Suppressor macrophage treated with lipopolysaccharide for 4 hours (primary cell): ENCODE results near the gene SMAD7.

Source experiments
- DNase-seq: peaks from one replicate; pipeline ENCODE4 v3.0.0-alpha.2; 2020

Gene SMAD7, protein sequence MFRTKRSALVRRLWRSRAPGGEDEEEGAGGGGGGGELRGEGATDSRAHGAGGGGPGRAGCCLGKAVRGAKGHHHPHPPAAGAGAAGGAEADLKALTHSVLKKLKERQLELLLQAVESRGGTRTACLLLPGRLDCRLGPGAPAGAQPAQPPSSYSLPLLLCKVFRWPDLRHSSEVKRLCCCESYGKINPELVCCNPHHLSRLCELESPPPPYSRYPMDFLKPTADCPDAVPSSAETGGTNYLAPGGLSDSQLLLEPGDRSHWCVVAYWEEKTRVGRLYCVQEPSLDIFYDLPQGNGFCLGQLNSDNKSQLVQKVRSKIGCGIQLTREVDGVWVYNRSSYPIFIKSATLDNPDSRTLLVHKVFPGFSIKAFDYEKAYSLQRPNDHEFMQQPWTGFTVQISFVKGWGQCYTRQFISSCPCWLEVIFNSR

DNA sequence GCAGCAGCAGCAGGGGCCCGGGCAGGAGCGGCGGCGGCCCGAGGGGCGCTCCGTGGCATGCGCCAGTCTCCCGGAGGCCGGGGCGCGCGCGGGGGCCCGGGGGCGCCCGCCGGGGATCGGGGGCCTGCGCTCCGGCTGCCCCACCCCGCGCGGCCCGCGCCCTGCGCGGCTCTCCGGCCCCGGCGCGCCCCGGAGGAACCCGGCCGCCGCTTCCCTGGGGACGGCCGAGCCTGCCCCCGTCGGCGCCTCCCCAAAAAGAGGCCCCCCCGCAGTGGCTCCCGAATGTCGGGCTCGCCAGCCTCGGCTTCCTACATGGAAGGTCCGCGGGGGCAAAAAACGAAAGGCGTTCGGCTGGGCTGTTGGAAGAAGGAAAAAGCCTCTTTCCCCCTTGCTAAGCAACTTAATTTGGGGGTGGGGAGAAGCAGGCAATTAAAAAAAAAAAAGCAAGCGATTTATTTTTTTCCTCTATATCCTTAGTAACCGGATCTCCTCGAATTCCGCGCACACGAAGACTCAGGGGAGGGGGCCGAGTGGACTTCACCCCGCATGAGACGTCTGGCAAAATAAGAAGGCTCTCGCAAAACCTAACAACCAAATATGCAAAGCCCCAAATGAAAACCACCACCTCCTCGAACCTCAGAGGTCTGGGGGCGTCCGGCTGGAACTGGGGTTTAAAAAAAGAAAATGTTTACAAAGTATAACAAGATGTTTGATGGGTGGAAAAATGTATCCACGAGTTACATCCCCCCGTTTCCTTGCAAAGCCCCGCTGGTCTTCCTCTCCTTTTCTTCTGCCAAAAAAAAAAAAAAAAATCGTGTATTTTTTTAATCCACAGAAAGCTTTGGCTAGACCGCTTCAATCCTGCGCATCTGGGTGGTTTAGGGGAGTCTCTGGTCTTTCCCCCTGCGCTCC, at the start of gene SMAD7:
SMAD7 (minus strand) TSS at position 430 of the 912 bp plus-strand sequence. CDS start 541 bp downstream, outside the sequence.
- DNase-seq = no peak

DNA sequence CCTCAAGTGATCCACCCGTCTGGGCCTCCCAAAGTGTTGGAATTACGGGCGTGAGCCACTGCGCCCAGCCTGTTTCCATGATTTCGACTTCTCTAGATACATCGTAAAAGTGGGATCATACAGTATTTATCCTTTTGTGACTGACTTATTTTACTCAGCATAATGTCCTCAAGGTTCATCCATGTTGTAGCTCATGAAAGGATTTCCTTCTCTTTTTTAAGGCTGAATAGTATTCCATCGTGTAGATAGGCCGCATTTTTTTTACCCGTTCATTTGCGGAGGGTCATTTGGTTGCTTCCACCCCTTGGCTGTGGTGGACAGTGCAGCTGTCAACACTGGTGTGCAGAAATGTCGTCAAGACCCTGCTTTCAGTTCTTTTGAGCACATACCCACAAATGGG, 48.8 kb upstream of the SMAD7 start:
- DNase-seq = no peak

DNA sequence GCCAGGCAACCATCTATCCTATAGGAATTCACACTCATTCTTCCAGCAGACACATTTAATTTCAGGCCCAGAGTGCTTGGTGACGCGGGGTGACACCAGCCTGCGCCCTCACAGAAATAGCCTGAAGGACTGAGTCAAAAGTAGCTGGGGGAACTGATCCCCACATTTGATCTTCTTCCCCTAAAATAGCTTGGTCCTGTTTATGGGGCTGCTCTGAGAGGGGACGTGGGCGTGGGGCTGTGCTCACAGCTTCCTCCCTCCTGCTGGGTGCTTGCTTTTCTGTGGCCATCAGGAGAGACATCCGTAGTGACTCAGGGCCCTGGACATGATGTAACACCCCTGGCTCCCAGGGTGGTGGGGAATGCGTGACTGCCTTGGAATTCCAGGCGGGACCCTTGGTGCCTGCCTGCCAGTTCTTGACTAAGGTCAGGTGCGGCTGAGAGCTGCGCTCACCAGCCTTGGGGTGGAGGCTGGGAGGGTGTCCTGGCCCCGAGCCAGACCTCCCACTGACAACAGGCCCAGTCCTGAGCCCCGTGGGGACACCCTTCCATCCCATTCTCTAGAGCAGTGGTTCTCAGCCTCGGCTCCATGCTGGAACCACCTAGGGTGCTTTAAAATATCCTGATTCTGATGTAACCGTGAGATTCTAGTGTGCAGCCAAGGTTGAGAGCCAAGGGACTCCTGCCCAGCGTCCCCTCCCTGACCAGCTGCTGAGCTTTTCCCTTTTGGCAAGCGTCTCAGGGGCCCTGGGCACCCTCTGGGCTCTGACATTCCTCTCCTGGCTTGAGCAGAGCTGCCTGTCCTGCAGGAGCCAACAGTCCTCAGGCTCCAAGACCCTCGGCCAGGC, 47.4 kb upstream of the SMAD7 start:
- DNase-seq = peak; percentile 92

DNA sequence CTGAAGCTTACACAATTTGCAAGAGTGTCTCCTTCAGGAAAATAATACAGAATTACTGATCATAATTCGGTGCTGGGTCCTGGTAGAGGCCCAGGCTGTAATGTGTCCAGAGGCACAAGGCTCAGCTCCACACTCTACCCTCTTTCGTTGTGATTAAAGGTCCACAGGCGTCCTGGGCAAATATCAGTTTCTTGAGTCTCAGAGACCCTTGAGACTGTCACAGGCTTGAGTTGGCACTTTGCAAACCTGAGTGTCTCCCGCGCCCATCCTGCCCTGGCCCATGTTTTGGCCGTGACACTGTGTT, 46.9 kb upstream of the SMAD7 start:
- DNase-seq = no peak

DNA sequence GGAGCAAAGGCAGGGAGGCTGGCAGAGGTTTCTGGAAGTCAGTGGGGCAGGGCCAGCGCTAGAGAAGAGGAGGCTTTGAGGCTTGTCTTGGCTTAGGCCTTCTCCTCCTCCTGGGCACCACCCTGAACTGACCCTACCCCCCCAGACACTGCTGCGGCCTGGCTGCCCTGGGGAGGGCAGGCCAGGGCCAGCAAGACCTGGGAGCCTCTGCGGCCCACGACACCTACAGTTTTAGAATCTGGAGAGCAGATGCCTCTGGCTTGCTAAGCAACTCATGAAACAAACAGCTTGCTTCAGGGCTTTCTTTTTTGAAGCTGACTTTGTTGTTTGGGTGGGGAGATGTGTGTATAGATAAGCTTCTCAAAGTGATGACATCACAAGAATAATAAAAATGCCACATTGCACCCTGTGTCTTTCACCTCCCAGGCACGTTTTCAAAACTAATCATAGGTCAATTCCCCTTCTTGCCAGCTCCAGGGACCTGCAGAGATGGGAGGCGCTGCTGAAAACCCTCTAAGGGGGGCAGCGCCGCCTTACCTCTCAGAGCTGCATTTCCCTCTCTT, 46.2 kb upstream of the SMAD7 start:
- no peak for DNase-seq

DNA sequence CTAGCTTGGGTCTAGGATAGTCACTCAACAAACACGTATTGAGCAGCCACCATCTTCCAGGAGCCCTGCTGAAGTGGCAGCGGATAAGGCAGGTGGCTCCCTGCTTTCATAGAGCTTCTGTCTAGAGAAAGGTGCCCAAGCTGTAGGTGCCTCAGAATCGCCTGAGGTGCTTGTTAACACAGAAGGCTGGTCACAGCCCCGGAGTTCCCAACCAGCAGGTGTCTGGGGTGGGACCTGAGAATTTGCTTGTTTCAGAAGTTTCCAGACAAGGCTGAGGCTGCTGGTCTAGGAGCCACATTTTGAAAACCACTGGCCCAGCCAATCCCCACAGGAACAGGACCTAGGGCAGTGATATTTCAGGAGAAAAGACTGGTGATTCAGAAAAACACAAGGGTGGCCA, 45.3 kb upstream of the SMAD7 start:
- no peak for DNase-seq

DNA sequence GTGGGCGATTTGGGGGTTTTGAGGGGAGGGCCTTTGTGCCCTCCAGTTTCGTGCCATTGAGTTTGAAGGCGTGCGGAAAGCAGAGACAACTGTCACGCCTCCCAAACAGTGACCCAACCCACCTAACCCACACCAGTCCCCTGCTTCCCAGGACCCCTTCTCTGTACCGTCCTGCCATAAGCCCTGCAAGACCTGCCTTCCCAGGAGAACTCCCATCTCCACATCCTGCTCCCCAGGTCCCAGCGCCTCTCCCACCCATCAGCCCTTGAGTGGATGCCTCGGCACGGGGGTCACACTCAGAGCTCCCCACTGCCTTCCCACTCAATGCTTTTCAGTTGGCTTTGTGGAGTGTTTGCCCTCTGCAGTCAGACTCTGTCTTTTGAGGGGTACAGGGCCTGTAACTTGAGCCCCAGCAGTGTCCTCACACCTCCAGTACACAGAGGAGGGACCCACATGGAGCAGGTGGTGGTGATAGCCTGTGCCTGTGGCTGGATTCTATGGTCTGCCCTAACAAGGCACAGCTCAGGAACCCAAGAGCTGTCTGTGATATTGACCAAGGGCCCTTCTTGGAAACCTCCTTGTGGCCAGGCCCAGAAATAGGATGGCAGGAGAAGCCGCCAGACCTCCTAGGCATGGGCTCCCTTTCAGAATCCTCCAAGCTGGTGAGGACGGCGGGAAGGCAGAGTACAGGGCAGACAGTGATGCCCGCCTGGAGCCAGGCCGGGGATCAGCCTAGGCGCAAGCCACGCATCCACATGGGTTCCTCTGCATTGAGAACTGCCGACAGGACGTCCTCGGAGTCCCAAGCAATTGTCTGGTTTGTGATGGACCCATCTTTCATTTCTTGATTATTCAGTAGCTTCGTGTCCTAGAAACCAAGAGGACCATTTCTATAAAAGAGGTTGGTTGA, 44.4 kb upstream of the SMAD7 start:
- no peak for DNase-seq

DNA sequence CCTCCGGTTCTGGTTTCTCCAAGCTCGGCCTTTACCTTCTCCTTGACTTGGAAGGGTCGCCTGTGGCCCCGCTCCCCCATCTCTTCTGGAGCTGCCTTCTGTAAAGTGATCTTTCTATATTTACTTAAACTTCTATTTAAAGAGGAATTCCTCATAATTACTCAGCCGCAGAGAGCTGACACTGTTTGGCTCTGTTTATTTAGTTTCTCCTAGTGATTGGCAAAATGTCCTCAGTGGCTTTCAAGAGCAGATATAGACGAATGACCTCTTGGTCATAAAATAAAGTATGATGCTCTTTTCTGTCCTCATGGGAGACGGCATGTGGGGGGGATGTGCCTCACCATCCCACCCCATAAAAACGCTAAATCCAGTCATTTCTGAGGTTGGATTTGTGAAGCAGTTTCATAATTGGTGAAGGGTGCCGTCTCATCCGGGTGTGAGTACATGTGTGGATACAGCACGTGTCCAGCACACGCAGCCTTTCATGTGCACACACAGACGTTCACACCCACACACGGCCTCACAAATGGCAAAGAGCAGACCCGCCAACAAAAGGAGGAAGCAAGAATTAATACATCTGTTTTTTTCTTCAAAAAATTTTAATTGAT, 43.4 kb upstream of the SMAD7 start:
- DNase-seq = peak; percentile 59

DNA sequence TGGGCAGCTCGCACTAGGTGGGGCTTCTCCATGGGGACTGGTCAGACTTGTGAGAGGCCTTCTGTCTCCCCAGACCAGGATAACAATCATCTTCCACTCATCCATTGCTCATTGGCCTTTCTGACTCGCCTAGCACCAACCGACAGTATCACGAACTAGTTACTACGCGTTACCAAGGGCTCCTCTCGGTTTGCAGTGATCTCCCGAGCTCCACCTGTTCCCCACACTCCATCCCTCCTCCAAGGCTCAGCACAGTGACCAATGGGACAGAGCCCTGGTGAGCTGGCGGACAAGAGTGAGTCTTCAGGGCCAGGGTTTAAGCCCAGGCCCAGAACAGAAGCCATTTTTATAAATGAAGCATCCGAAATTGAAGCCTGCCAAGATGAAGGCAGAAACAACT, 42.8 kb upstream of the SMAD7 start:
- no peak for DNase-seq

DNA sequence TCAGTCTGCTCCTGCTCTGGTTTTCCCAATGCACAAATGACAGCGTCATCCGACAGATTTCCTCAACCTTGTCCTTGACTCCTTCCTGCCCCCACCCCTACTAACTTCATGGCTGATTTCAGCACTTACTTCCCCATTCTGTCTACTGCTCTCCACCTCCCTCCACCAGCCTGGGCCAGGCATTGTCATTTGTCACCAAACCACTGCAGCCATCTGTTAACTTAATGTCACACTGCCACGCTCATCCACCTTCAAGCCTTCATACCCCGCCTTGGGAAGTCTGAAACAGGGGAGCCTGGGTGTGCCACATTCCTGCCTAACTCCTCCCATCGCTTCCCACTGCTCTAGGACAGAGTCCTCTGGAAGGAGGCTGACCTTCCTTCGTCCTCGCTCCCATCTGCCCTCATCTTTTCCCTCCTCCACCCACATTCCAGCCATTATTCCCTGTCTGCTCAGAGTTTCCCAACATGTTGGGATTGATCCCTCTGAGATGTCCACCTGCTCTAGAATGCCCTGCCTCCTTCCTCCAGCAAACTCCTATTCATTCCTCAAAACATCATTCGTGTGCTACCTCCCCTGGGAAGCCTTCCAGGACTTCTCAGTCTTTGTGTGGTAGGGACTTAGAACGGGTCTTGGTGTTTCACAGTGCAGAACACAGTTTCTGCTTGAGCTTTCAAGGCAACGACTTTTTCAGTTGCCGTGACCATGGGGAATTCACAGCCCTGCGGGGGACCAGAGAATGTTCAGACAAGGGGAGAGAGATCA, 42.2 kb upstream of the SMAD7 start:
- peak; percentile 92 for DNase-seq

DNA sequence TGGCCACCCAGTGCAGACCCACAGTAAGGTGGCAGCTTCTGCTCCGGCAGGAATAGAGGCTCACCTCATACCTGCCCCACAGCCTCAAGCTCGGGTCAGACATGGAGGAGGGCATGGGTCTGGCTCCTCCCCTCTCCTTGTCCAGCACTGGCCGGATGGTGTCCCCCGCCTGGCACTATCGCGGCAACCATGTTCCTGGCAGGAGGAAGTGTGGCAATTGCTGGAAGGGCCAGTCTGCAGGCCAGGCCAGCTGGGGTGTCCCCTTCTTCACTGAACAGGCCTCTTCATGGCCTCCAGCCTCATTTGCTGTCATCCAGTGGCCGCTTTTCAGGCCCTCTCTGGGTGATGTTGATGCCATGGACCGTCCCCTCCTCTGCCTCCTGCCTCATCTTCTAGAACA, 41.4 kb upstream of the SMAD7 start:
- peak; percentile 27 for DNase-seq

DNA sequence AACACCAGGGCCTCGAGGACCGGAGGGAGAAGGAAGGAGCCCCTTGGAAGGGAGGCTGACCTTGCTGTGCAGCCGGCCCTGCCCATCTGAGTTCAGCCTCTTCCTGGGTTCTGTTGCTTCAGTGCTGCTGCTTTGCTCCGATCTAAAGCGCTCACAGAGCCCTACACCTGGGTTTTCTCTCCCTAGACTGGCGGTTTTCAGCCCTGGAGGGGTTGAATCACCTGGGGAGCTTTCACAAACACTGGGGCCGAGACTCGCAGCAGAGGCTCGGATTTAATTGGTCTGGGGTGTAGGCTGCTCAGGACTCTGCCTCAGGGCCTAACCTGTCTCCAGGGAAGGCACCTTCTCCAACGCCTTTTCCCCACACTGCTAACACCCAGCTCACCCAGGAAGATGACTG, 40.9 kb upstream of the SMAD7 start:
- no peak for DNase-seq

DNA sequence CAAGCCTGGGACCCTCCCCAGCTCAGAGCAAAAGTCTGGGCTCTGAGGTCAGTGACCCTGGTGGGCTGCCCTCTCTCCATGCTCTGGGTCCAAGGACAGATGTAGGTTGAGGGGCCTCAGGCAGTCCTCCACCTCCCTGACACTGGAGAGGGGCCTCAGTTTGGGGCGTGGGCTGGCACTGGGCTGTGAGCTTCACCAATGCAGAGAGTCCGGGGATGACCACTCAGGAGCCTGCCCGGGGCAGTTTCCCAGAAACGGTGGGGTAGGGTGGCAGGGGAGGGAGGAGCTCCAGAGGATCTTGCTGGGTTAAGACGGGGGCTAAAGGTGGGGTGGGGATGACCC, 40.5 kb upstream of the SMAD7 start:
- no peak for DNase-seq

DNA sequence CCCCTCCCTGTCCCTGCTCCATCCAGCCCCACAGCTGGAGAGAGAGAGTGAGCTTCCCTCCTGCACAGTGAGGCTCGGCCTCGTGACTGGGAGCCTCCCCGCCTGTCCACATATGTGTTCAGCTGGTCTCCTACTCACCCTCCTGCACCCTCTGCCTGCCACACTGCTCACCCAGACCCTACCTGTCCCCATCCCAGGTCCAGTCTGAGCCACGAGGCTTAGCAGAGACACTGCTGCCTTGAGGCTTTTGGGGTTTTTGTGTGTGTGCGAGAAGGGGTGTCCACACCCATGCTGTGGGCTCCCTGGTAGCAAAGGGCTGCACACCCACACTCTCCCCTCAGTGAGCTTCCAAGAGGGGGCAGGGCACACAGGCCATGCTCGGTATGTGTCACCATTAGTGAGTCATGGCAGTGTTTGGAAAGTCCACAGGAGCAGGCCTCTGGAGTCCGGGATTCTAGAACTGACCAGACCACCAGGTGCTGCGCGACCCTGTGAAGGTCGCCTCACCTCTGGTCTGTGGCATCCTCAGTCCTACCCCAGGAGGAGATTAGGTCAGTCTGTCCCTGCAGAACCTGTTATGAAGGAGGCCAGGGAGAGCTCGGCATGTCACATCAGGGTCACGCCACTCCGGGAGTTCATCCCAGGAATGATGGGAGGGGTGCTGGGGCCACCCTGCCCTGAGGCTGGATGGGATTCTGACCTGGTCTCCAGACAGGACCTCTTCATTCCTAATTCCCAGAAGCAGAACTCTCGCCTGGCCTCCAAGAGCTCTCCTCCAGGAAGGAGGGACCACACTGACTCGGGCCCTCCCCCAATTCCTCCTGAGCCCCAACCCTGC, 39.9 kb upstream of the SMAD7 start:
- DNase-seq = peak; percentile 60

DNA sequence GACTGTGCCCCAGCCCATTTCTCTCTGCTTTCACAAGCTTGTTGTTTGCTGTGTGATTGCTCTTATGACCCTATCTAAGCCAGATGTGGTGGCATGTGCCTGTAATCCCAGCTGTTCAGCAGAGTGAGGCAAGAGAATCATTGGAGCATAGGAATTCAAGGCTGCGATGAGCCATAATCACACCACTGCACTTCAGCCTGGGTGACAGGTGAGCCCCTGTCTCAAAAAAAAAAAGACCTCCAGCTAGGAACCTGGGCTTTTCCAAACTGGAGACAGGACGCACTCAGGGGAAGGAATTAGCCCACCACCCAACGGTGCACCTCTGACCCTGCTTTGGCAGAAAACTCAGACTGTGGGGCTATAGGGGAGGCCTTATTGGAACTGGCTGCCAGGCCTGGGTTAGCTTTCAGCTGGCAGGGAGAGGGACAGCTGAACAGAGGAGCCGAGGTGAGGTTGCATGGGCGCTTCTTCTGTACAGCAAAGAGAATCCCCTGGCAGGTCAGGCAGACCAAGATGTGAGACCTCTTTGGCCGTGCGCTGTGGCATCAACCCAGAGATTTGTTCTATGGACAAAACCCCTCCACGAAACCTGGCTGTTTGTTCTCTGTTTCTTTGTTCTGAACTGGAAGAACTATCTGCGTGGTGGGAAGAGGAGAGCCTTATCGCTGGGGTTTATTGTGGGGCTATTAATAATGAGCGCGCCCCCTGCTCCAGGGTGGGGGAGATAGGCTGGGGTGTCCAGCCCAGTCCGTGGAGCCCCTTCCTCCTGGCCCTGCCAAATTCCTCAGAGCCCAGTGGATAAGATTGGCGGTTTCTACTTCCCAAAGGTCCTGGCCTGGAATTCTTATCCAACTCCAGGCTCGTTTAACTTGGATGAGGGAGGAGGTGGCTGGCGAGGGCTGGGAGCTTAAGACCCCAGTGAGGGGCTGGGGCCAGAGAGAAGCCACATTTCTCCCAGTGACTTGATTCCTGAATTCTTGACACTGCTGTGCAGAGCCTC, 38.8 kb upstream of the SMAD7 start:
- DNase-seq = no peak

DNA sequence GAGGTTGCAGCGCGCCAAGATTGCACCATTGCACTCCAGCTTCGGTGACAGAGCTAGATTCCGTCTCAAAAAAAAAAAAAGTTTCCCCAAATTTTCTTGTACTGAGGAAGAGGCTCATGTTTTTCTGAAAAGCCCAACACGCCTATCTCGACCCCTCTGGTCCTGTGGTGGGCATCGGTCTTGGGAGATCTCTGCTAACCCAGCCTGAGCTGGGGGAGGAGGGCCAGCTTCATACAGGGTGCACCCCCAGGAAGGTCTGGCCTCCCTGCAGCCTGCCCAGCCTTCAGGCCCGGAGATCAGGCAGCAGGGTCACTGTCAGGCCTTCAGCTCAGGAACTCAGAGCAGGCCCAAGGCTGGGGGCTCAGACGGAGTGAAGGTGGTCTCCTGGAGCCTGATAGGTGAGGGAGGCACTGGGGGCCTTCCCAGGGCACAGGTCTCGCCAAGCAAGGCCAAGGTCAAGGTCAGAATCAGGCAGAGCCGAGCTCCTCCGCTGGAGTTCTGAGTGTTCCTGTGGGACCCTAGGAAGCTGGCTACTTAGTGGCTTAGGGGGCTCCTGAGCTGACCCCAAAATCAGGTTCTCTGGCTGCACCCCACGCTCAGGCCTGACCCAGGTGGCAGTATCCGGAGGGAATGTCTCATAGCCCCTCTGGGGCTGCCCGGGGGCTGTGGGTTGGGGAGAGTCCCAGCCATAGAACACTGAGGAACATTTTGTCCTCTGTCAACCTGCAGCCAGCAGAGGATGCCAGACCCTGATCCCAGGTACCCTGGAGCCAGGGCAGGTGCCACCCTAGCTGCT, 37.9 kb upstream of the SMAD7 start:
- no peak for DNase-seq

DNA sequence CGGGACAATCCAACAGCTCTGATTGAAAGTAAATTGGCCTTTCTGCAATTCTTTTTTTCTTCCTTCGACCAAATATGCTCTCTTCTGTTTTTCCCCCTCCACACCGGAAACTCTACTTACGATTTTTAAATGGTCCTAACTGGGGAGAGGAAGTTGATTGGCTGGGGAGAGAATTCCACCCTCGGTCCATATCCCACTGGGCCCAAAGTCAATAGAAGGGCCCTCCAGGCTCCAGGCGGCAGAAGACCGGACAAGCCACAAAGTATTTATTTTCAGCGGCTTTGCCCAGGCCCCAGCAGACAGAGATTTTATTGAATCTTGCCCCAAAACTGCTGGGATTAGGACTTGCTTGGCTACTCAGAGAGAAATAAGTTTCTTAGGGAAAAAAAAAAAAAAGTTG, 37.1 kb upstream of the SMAD7 start:
- no peak for DNase-seq
